Activated T-helper 1 cell treated with anti-CD3 and anti-CD28 coated beads, Interleukin-2, amount 50 U/mL, for 16 hours (primary cell): ENCODE results near the gene THPO.

ENCODE experiments used
- DNase-seq, 2 donors: peaks; one replicate each; pipeline ENCODE4 v3.0.0-alpha.2; 2020; ENCODE audit warnings: low read depth in 1 of 2, low spot score in 1 of 2

Gene THPO

GRCh38 chr3:184366619-184367289 is 11.3 kb downstream of the THPO start:
- DNase-seq: no peak

- peak; percentile 87 to 91 for DNase-seq
Observed at GRCh38 chr3:184362668-184363546, 15.1 kb downstream of the THPO start.

GRCh38 chr3:184361932-184362667 is 15.9 kb downstream of the THPO start:
- DNase-seq: peak in 1 of 2 donors; percentile 20

- DNase-seq: peak in 1 of 2 donors; percentile 24
Observed at GRCh38 chr3:184361532-184361931, 16.5 kb downstream of the THPO start, which contains the start of the genes CLCN2 and POLR2H. Gene CLCN2, minus strand, starts transcription at chr3:184361605. Its CDS starts 126 bp downstream, at chr3:184361479. Gene POLR2H, plus strand, starts transcription at chr3:184361710. Its CDS starts 1,783 bp downstream, at chr3:184363493.

GRCh38 chr3:184360929-184361531 is 17.0 kb downstream of the THPO start:
- DNase-seq: no peak

- no peak for DNase-seq
Observed at GRCh38 chr3:184360070-184360928, 17.7 kb downstream of the THPO start.

- DNase-seq: no peak
Observed at GRCh38 chr3:184359610-184360009, 18.4 kb downstream of the THPO start.

GRCh38 chr3:184358921-184359350 is 19.1 kb downstream of the THPO start:
- DNase-seq: no peak

GRCh38 chr3:184358124-184358767 is 19.8 kb downstream of the THPO start:
- DNase-seq: no peak

GRCh38 chr3:184357248-184358123 is 20.5 kb downstream of the THPO start:
- no peak for DNase-seq

GRCh38 chr3:184355261-184356040 is 22.6 kb downstream of the THPO start:
- no peak for DNase-seq

GRCh38 chr3:184354754-184355153 is 23.3 kb downstream of the THPO start:
- no peak for DNase-seq

GRCh38 chr3:184354121-184354728 is 23.8 kb downstream of the THPO start:
- DNase-seq: peak; percentile 41 to 43

GRCh38 chr3:184353546-184353941 is 24.5 kb downstream of the THPO start:
- no peak for DNase-seq

- DNase-seq: no peak
Observed at GRCh38 chr3:184352897-184353545, 25.0 kb downstream of the THPO start.

GRCh38 chr3:184352149-184352785 is 25.7 kb downstream of the THPO start:
- DNase-seq: no peak
